A549 treated with dexamethasone at 1 μM for 4 hours (cell line): Measurements from ENCODE around the gene MRGPRX4. TPM values are rescaled to one million over a fixed set of nuclear protein-coding genes. Genes with fewer than 3 reads are reported as not detected.

ENCODE experiments used
- total RNA-seq: library from RNA; stranded (reverse); fragments of 200-300 nt; extraction: Qiagen RNA extraction; gene quantifications from 5 replicates; pipeline ENCODE4 v1.2.3, GENCODE V29; 2022

Gene MRGPRX4
- total RNA-seq = not detected in 5 replicates

DNA sequence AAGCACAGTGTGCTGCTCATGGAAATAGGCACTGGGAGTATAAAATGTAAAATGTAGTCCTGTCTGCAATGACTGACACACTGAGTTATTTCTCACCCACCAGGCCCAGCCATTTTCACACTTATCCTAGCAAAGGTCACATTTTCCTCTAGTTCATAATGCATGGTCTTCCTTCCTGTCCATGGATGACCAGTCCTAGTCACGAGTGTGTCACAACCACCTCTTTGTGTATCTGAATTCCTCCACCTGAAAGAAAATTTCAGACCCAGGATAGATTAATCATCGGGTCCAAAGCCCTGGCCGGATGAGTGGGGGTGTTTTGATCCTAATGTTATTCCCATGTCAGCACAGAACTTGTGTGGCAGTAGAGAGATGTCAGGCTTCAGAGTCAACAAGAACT lies at the start of gene MRGPRX4:
Gene MRGPRX4 (plus strand): TSS at position 172 of the 400 bp plus-strand sequence. CDS start 420 bp downstream, outside the sequence.

DNA sequence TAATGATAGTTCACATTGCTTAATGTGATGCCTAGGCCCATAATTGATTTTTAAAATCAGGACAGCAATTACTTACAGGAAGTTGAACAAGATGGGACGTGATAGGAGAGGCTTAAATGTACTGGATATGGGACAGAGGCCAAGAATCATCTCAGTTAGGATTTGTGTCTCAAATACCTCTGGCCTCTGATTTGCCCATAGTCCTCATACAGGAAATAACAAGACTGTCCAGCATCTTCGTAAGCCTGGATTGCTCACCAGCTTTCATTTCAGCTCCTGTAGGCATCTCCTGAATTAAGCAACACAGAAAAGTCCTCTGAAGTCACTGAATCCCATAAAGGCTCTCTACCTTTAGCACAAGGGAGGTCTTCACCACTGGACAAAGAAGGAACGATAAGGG lies 40.3 kb upstream of the MRGPRX4 start, which contains the start of gene MRGPRX3:
Gene MRGPRX3 (plus strand): TSS at position 231 of the 400 bp plus-strand sequence. CDS start 4,632 bp downstream, outside the sequence.

Other genes with a start within 250 kb of the MRGPRX4 start
- 14.3 to 17.7 TPM (median 15.9 TPM) in 5 replicates for gene SERGEF, start 159.8 kb upstream of the MRGPRX4 start, total RNA-seq
- gene TPH1, start 126.6 kb upstream of the MRGPRX4 start, total RNA-seq = 0.02 to 0.12 TPM (median 0.06 TPM) in 5 replicates
- 36.1 to 41.7 TPM (median 39.4 TPM) in 5 replicates for gene SAAL1, start 66.8 kb upstream of the MRGPRX4 start, total RNA-seq
- 0.14 TPM in 1 of 5 replicates, not detected in the others for gene MRGPRX3, start 40.3 kb upstream of the MRGPRX4 start, total RNA-seq
- gene SAA4, start 64.0 kb downstream of the MRGPRX4 start, total RNA-seq = not detected in 5 replicates
- gene SAA2, start 75.8 kb downstream of the MRGPRX4 start, total RNA-seq = 0.13 to 0.31 TPM (median 0.22 TPM) in 3 of 5 replicates, not detected in the others
- 3.0 to 4.5 TPM (median 3.5 TPM) in 5 replicates for gene SAA1, start 93.4 kb downstream of the MRGPRX4 start, total RNA-seq
- gene HPS5, start 149.3 kb downstream of the MRGPRX4 start, total RNA-seq = 14.9 to 16.9 TPM (median 16.1 TPM) in 5 replicates
- 35.7 to 38.8 TPM (median 36.8 TPM) in 5 replicates for gene GTF2H1, start 149.7 kb downstream of the MRGPRX4 start, total RNA-seq
- 3,528 to 4,351 TPM (median 4,297 TPM) in 5 replicates for gene LDHA, start 221.7 kb downstream of the MRGPRX4 start, total RNA-seq
- 0.10 to 0.23 TPM (median 0.14 TPM) in 4 of 5 replicates, not detected in the other for gene LDHC, start 239.5 kb downstream of the MRGPRX4 start, total RNA-seq